Adipocyte (in vitro differentiated cells): ENCODE results near the gene IL6.
A peak's percentile ranks its signal among the peaks of the same experiment; 100 is the strongest.
"Not testable (repeated sequence)": the region's sequence is repeated elsewhere in the genome, so short reads cannot be mapped to it uniquely, and the experiment has no call there.

Experiments
- DNase-seq: peaks from one replicate; pipeline ENCODE4 v3.0.0-alpha.2; 2015; ENCODE audit warnings: low read depth
- H3K27me3 ChIP-seq: replicated peaks from 2 replicates; pipeline ENCODE4 v1.7.0; 2013; ENCODE audit warnings: mild to moderate bottlenecking, low read length, moderate library complexity; ENCODE audit not compliant: control insufficient read depth, insufficient read depth
- H3K36me3 ChIP-seq: 2 replicates; pipeline ENCODE4 v1.7.0; 2013; ENCODE audit warnings: low read length, mild to moderate bottlenecking, moderate library complexity; ENCODE audit not compliant: control insufficient read depth, insufficient read depth, severe bottlenecking
- H3K4me1 ChIP-seq: 2 replicates; pipeline ENCODE4 v1.7.0; 2013; ENCODE audit warnings: mild to moderate bottlenecking, low read length, moderate library complexity; ENCODE audit not compliant: control insufficient read depth, insufficient read depth
- H3K4me3 ChIP-seq: 2 replicates; pipeline ENCODE4 v1.7.0; 2013; ENCODE audit warnings: mild to moderate bottlenecking, low read length, moderate library complexity
- H3K9ac ChIP-seq: 2 replicates; pipeline ENCODE4 v1.7.0; 2013; ENCODE audit warnings: mild to moderate bottlenecking, low read length, moderate library complexity
- H3K9me3 ChIP-seq: 2 replicates; pipeline ENCODE4 v1.7.0; 2013; ENCODE audit warnings: mild to moderate bottlenecking, low read length, moderate library complexity; ENCODE audit not compliant: control insufficient read depth

IL6 gene

DNA sequence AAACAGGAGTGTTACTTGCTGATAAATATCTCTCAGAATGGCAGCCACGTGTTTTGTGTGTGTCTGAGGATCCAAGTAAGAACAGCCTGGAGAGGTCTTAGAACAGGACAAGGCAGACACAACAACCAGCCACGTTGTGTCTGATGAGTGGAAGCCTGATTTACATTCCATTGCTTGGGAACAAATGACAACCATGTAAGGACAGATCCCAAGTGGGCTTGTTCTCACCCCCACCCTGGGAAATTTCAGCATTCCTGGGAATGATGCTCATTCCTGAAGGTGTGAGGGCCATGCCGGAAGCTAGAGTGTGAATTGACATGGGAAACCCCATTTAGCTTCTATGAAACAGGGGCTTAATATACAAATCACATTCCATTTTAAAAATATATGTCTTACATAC, 35.9 kb downstream of the IL6 start:
- no peaks in the 10 kb centered on the region for H3K27me3 ChIP-seq
- H3K9ac ChIP-seq, result no peak overlapping the region
- no peaks in the 10 kb centered on the region for H3K4me1 ChIP-seq
- DNase-seq, result no peak
- no peaks in the 10 kb centered on the region for H3K36me3 ChIP-seq
- no peak overlapping the region for H3K4me3 ChIP-seq
- H3K9me3 ChIP-seq, result peaks cover 11% of the 10 kb centered on the region

DNA sequence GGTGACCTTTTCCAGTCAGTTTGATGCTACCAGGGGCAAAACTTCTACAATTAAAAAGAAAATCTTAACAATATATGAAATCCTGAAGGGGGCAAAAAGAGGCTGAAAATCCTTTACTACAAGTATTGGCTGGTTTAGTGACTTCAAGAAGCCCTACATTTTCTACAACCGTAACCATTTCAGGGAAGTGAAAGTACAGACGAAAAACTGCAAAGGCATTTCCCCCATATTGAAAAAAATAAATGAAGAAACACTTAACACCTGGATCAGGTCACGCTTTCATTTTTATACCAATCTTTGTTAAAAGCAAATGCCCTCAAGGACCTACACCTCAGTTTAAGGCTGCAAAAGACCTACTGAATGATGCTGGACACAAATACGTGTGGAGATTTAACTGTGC, 38.6 kb downstream of the IL6 start:
- H3K4me1 ChIP-seq, result no peaks in the 10 kb centered on the region
- H3K9ac ChIP-seq, result no peak overlapping the region
- no peak overlapping the region for H3K4me3 ChIP-seq
- no peaks in the 10 kb centered on the region for H3K36me3 ChIP-seq
- peaks cover 2% of the 10 kb centered on the region for H3K9me3 ChIP-seq
- DNase-seq, result no peak
- no peaks in the 10 kb centered on the region for H3K27me3 ChIP-seq

DNA sequence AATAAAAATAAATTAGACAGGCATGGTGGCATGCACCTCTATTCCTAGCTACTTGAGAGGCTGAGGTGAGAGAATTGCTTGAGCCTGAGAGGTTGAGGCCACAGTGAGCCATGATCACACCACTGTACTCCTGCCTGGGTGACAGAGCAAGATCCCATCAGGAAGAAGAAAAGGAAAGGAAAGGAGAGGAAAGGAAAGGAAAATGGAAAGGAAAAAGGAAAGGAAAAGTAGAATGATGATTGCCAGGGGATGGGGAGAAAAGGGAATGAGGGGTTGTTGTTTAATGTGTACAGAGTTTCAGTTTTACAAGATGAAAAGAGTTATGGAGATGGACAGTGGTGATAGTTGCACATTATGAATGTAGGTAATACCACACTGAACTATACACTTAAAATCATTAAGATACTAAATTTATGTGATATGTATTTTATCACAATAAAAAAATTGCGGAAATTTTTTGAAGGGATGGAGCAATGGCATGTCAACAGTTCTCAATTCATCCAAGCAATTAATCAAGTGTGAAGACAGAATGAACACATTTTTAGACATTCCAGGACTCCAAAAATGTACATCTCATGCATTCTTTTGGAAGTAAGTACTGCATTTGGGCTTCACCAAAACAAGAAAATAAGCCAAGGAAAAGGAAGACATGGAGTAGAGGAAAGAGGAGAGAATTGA, 44.3 kb downstream of the IL6 start:
- DNase-seq, result no peak
- no peak overlapping the region for H3K4me3 ChIP-seq
- H3K4me1 ChIP-seq, result peaks cover 5% of the 10 kb centered on the region
- no peak overlapping the region for H3K9ac ChIP-seq
- H3K27me3 ChIP-seq, result no peaks in the 10 kb centered on the region
- no peaks in the 10 kb centered on the region for H3K36me3 ChIP-seq
- no peaks in the 10 kb centered on the region for H3K9me3 ChIP-seq

DNA sequence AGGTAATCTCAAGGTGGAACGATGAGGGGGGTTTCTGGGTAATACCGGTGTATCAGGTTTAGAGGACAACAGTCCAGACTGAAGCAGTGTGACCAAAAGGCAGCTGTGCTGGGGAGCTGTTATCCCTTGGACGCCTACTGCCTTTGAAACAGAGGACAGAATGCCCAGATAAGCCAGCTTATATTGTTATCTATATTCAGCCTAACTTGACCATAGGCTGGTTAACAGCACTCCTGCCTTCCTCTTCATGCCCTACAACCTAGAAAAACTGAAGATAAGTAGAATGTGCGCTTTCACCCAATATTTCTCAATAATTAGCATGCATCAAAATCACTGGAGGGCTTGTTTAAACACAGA, 44.9 kb downstream of the IL6 start:
- H3K9ac ChIP-seq, result no peak overlapping the region
- peaks cover 5% of the 10 kb centered on the region for H3K4me1 ChIP-seq
- no peaks in the 10 kb centered on the region for H3K27me3 ChIP-seq
- H3K36me3 ChIP-seq, result no peaks in the 10 kb centered on the region
- no peaks in the 10 kb centered on the region for H3K9me3 ChIP-seq
- no peak for DNase-seq
- no peak overlapping the region for H3K4me3 ChIP-seq

DNA sequence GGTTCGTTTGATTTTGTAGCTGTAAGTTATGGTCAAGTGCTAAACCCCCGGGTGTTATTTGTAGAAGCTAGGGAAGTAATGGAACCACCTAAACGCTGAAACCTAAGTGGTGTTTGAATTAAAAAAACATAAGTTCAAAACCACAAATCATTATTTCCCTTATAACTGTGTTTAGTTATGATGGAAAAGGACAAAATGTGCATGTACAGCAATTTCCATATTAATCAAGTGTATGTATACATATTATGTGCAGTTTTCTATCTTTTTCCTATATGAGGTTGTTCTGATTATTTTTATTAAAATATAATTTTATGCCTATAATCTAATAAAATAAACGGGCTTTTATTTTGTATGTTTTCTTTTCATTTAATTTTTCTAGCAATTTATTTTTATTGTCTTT, 45.9 kb downstream of the IL6 start:
- Histone ChIP-seq H3K9me3 (no peaks in the 10 kb centered on the region), H3K4me1 (peaks cover 5% of the 10 kb centered on the region)

DNA sequence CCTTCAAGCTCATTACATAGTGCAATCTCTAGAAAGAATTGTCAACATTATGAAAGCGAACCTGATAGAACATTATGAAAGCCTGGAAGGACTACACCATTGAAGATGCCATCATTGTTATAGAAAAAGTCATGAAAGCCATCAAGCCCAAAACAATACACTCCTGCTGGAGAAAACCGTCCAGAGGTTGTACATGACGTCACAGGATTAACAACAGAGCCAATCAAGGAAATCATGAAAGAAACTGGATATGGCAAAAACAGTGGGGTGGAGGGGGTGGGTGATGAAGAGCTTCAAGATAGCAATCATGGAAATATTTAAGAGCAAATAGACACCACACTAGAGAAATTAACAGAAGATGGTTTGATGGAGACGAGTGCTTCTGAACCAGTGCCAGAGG, 50.0 kb downstream of the IL6 start:
- Histone ChIP-seq H3K27me3 (no peaks in the 10 kb centered on the region), H3K4me1 (peaks cover 25% of the 10 kb centered on the region), H3K36me3 (no peaks in the 10 kb centered on the region), H3K9me3 (no peaks in the 10 kb centered on the region), H3K9ac (no peak overlapping the region), H3K4me3 (no peak overlapping the region)
- no peak for DNase-seq

More for the DNA sequence above, 45.9 kb downstream of the IL6 start:
- no peak overlapping the region for H3K4me3 ChIP-seq
- DNase-seq, result no peak
- no peak overlapping the region for H3K9ac ChIP-seq
- no peaks in the 10 kb centered on the region for H3K27me3 ChIP-seq
- H3K36me3 ChIP-seq, result no peaks in the 10 kb centered on the region

DNA sequence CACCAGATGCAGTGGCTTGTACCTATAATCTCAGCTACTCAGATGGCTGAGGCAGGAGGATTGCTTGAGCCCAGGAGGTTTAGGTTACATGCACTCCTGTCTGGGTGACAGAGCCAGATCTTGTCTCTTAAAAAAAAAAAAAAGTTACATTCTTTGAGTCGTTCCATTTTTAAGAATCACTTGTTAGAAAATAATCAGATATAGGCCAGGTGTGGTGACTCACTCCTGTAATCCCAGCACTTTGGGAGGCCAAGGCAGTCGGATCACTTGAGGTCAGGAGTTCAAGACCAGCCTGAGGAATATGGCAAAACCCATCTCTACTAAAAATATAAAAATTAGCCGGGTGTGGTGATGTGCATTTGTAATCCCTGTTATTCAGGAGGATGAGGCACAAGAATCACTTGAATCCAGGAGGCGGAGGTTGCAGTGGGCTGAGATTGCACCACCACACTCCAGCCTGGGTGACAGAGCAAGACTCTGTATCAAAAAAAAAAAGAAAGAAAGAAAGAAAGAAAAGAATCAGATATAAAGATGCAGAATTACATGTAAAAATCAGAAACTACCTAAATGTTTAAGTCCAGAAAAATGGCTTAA, 52.8 kb downstream of the IL6 start:
- not testable (repeated sequence) for H3K36me3 ChIP-seq, DNase-seq, H3K27me3 ChIP-seq, H3K9me3 ChIP-seq
- Histone ChIP-seq H3K4me3 (peak overlapping the region; percentile 55), H3K9ac (peak overlapping the region; percentile 77), H3K4me1 (peaks cover 30% of the 10 kb centered on the region)

DNA sequence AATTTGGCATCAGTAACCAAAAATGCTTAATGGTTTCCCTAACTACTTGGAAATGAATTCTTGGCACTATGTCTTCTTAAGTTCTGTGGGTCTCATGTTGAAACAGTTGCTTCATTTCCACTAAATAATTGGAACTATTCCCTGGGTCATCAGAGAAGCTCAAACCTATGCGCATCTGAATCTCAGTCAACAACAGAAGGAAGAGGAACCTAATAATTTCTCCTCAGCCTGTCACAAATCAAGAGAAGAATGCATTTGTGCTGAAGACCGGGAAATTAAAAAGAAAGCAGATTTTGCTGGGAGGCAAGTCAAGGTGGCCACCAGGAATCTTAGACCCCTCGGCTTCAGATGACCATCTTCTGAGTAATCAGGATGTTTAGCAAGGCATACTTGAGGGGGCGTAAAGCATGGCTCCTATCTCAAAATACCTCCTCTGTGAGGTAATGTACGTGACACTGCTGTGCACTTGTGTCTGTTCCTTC, 54.3 kb downstream of the IL6 start:
- H3K9me3 ChIP-seq, result no peaks in the 10 kb centered on the region
- no peaks in the 10 kb centered on the region for H3K27me3 ChIP-seq
- no peaks in the 10 kb centered on the region for H3K36me3 ChIP-seq
- peaks cover 37% of the 10 kb centered on the region for H3K4me1 ChIP-seq
- peak; percentile 76 for DNase-seq
- H3K4me3 ChIP-seq, result peak overlapping the region; percentile 65
- peak overlapping the region; percentile 63 for H3K9ac ChIP-seq
